ENCODE results near the gene STRN4. TPM values are rescaled to one million over a fixed set of nuclear protein-coding genes. Genes with fewer than 3 reads are reported as not detected.

STRN4 gene
- total RNA-seq, 1 experiment from 2014 or later: 107 TPM

DNA sequence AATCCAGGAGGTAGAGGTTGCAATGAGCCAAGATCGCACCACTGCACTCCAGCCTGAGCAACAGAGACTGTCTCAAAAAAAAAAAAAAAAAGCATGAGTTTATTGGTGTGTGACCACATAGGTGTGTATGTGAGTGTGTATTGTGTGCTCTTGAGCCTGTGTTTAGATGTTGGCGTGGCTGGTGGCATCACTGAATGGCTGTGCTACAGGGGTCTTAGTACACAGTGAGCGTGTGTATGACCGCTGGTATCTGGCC, 39.7 kb upstream of the STRN4 start:
- TF ChIP-seq ZNF274 (IDR thresholded peaks at IDR 0.05; ENCODE audit: low read depth, low read length): no peak
- TF ChIP-seq SP1 (IDR thresholded peaks at IDR 0.05; ENCODE audit: low read depth): no peak
- TF ChIP-seq POLR2A (IDR thresholded peaks at IDR 0.05; ENCODE audit: borderline replicate concordance, extremely low read depth, insufficient read depth, insufficient read length): no peak
- TF ChIP-seq, protein P1, sequence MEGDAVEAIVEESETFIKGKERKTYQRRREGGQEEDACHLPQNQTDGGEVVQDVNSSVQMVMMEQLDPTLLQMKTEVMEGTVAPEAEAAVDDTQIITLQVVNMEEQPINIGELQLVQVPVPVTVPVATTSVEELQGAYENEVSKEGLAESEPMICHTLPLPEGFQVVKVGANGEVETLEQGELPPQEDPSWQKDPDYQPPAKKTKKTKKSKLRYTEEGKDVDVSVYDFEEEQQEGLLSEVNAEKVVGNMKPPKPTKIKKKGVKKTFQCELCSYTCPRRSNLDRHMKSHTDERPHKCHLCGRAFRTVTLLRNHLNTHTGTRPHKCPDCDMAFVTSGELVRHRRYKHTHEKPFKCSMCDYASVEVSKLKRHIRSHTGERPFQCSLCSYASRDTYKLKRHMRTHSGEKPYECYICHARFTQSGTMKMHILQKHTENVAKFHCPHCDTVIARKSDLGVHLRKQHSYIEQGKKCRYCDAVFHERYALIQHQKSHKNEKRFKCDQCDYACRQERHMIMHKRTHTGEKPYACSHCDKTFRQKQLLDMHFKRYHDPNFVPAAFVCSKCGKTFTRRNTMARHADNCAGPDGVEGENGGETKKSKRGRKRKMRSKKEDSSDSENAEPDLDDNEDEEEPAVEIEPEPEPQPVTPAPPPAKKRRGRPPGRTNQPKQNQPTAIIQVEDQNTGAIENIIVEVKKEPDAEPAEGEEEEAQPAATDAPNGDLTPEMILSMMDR (IDR thresholded peaks at IDR 0.05 in 2 of 3, conservative IDR thresholded peaks at IDR 0.05 in 1 of 3; ENCODE audit: borderline replicate concordance in 1 of 3, insufficient read depth in 1 of 3, low read depth in 2 of 3, low read length in 2 of 3): no peak
- TF ChIP-seq, protein P2, sequence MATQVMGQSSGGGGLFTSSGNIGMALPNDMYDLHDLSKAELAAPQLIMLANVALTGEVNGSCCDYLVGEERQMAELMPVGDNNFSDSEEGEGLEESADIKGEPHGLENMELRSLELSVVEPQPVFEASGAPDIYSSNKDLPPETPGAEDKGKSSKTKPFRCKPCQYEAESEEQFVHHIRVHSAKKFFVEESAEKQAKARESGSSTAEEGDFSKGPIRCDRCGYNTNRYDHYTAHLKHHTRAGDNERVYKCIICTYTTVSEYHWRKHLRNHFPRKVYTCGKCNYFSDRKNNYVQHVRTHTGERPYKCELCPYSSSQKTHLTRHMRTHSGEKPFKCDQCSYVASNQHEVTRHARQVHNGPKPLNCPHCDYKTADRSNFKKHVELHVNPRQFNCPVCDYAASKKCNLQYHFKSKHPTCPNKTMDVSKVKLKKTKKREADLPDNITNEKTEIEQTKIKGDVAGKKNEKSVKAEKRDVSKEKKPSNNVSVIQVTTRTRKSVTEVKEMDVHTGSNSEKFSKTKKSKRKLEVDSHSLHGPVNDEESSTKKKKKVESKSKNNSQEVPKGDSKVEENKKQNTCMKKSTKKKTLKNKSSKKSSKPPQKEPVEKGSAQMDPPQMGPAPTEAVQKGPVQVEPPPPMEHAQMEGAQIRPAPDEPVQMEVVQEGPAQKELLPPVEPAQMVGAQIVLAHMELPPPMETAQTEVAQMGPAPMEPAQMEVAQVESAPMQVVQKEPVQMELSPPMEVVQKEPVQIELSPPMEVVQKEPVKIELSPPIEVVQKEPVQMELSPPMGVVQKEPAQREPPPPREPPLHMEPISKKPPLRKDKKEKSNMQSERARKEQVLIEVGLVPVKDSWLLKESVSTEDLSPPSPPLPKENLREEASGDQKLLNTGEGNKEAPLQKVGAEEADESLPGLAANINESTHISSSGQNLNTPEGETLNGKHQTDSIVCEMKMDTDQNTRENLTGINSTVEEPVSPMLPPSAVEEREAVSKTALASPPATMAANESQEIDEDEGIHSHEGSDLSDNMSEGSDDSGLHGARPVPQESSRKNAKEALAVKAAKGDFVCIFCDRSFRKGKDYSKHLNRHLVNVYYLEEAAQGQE (IDR thresholded peaks at IDR 0.05; ENCODE audit: low read depth): no peak
- TF ChIP-seq CEBPB (IDR thresholded peaks at IDR 0.05; ENCODE audit: low read depth): no peak
- TF ChIP-seq RAD21 (IDR thresholded peaks at IDR 0.05; ENCODE audit: low read depth): no peak
- TF ChIP-seq, protein P3, sequence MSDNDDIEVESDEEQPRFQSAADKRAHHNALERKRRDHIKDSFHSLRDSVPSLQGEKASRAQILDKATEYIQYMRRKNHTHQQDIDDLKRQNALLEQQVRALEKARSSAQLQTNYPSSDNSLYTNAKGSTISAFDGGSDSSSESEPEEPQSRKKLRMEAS (IDR thresholded peaks at IDR 0.05): no peak
- no peak for TF ChIP-seq SRF (IDR thresholded peaks at IDR 0.05; ENCODE audit: low read depth)
- no peak for TF ChIP-seq JUND (IDR thresholded peaks at IDR 0.05)
- TF ChIP-seq YY1 (IDR thresholded peaks at IDR 0.05; ENCODE audit: extremely low read depth, insufficient replicate concordance, low read depth, low read length): no peak
- TF ChIP-seq, protein P4, sequence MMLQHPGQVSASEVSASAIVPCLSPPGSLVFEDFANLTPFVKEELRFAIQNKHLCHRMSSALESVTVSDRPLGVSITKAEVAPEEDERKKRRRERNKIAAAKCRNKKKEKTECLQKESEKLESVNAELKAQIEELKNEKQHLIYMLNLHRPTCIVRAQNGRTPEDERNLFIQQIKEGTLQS (IDR thresholded peaks at IDR 0.05): no peak
- POLR2A ChIA-PET: interaction anchor here (0.6 to 1.6 kb wide), 3 partner anchors 25 to 72 kb away, joined by 3 to 5 read pairs (median 4); no protein-coding TSS in a partner anchor
- Histone ChIP-seq H3K9me2 (ENCODE audit: insufficient read depth) (no peaks in the 10 kb centered on the region), H3K4me2 (ENCODE audit: low read length) (peak overlapping the region; percentile 77), H3K9me3 (ENCODE audit: control insufficient read depth in 1 of 2, insufficient read depth in 1 of 2, low read depth in 1 of 2, low read length in 2 of 2) (no peaks in the 10 kb centered on the region), H3K4me1 (ENCODE audit: control insufficient read depth in 1 of 2, insufficient read depth in 2 of 2, low read length in 2 of 2) (peaks cover 30 to 57% of the 10 kb centered on the region in 2 experiments), H3K79me2 (ENCODE audit: insufficient read depth, low read length) (peaks cover 75% of the 10 kb centered on the region), H3K9ac (ENCODE audit: low read length) (peak overlapping the region; percentile 92), H2AFZ (ENCODE audit: low read depth, low read length, poor library complexity, severe bottlenecking) (no peak overlapping the region), H3K4me3 (replicated peaks in 1 of 2; ENCODE audit: low read depth in 1 of 2, low read length in 2 of 2) (peak overlapping the region; percentile 93 to 96), H4K20me1 (ENCODE audit: insufficient read depth) (peaks cover 8% of the 10 kb centered on the region; the same call in 1 of the 2 replicates), H3K27ac (ENCODE audit: low read depth, low read length) (peak overlapping the region; percentile 91), H3K27me3 (ENCODE audit: insufficient read depth, low read length) (no peaks in the 10 kb centered on the region), H3K36me3 (ENCODE audit: control insufficient read depth in 1 of 2, insufficient read depth in 2 of 2, low read length in 2 of 2) (peaks cover 22 to 41% of the 10 kb centered on the region in 2 experiments; a peak in 3 of 4 replicates)
- intact Hi-C loops (cut with micrococcal nuclease): loop anchor here (5.0 kb wide), 1 partner anchor 46 kb away; no protein-coding TSS in a partner anchor
- ATAC-seq (no peak), DNase-seq (ENCODE audit: low read depth, low spot score) (no peak)
- CTCF ChIA-PET: interaction anchor here (1.2 to 1.3 kb wide), 2 partner anchors 32 to 55 kb away, joined by 3 to 7 read pairs; no protein-coding TSS in a partner anchor
- no TSS peak for BruUV-seq (replicated peaks)
- RAD21 ChIA-PET (ENCODE audit: low non-redundant PET in 1 of 2, low total read pairs in 2 of 2, uncharacterized antibody in 2 of 2, unreplicated experiment in 2 of 2): no interaction called here
